BE2C (cell line): ENCODE measurements around the gene NTMT1.

Source experiments
- DNase-seq: peaks from one replicate; pipeline ENCODE4 v3.0.0-alpha.2; 2020
- H3K27me3 ChIP-seq: fragments of 250-450 bp; sonication (Bioruptor Pico); 2 replicates; pipeline ENCODE4 v1.5.1; 2020; ENCODE audit warnings: mild to moderate bottlenecking
- H3K36me3 ChIP-seq: fragments of 250-450 bp; sonication (Bioruptor Pico); 2 replicates; pipeline ENCODE4 v1.5.1; 2020; ENCODE audit warnings: mild to moderate bottlenecking
- H3K4me1 ChIP-seq: fragments of 250-450 bp; sonication (Bioruptor Pico); 2 replicates; pipeline ENCODE4 v1.5.1; 2020
- H3K4me3 ChIP-seq: 2 replicates; pipeline ENCODE4 v1.5.1; 2011; ENCODE audit warnings: low read depth, low read length
- H3K9me3 ChIP-seq: fragments of 250-450 bp; sonication (Bioruptor Pico); 2 replicates; pipeline ENCODE4 v1.5.1; 2020
- TF ChIP-seq, protein P1 (sequence below): IDR thresholded peaks from 2 replicates; pipeline ENCODE4 v1.5.1; 2012; ENCODE audit warnings: mild to moderate bottlenecking, low read depth, low read length

Gene NTMT1

DNA sequence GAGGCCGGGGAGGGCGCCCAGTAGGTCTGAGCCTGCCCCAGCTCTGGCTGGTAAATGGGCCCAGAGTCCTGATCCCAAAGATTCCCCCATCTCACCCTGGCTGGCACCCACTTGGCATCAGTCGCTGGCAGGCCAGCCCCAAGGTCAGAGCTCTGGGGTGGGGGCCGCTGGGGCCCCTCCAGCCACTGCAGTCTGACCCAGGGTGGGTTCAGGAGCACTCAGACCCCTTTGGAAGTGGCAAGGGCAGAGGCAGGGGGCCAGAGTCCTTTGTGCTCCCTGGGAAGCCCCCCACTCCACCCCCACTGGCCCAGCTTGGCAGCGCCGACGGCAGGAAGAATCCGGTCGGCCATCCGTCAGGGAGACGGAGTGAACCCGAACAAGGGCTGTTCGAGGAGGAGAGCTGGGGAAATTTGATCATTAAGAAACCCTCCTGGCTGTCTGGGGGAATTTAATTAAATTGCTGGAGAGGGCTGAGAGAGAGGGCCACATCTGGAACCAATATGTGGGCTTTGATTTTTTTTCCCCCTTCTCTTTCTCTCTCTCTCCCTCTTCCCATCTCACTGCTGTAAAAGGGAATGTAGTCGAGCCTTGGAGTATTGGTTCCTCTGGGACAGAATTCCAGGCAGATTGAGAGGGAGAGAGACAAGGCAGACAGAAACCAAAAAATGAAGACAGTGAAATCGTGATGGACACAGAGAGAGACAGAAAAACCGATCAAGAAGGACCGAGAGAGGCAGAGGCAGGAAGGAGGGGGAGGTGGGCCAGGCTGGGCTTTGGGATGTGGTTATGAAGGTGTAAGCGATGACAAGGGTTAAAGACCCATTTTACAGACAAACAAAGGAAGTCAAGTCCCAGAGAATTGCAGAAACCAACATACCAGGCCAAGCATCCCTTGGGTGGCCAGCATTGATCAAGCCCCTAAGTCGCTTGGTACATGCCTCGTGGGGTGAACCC lies 24.0 kb downstream of the NTMT1 start:
- no peaks in the 10 kb centered on the region for H3K36me3 ChIP-seq
- no peaks in the 10 kb centered on the region for H3K27me3 ChIP-seq
- no peaks in the 10 kb centered on the region for H3K9me3 ChIP-seq
- H3K4me1 ChIP-seq, result peaks cover 6% of the 10 kb centered on the region; the same call in 1 of the 2 replicates
- no peak for DNase-seq
- no peak overlapping the region for H3K4me3 ChIP-seq
- TF ChIP-seq, protein P1, sequence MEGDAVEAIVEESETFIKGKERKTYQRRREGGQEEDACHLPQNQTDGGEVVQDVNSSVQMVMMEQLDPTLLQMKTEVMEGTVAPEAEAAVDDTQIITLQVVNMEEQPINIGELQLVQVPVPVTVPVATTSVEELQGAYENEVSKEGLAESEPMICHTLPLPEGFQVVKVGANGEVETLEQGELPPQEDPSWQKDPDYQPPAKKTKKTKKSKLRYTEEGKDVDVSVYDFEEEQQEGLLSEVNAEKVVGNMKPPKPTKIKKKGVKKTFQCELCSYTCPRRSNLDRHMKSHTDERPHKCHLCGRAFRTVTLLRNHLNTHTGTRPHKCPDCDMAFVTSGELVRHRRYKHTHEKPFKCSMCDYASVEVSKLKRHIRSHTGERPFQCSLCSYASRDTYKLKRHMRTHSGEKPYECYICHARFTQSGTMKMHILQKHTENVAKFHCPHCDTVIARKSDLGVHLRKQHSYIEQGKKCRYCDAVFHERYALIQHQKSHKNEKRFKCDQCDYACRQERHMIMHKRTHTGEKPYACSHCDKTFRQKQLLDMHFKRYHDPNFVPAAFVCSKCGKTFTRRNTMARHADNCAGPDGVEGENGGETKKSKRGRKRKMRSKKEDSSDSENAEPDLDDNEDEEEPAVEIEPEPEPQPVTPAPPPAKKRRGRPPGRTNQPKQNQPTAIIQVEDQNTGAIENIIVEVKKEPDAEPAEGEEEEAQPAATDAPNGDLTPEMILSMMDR, result no peak

DNA sequence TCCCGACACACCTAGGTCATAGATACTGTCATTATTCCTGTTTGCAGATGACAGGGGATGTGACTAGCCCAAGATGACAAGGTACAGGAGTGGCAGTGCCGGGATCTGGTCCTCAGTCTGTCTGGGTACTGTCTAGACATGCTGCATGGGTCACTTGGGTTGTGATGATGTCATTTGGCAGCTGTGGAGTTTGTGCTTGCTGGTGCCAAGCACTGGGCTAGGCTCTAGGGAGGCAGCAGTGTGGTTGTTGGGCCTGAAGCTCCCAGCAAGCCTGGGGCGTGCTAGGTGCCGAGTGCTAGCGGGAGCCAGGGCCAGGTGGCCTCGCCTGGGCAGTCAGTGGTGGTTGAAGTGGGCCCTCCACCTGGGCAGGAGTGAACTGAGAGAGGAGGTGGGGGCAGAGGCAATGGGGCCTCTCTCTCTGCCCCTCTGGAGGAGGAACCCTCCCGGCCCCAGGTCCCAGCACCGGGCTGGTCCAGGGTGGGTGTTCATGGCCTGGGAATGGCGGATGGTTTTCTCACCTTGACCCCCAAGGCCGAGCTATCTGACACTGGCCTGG lies 24.8 kb downstream of the NTMT1 start:
- no peaks in the 10 kb centered on the region for H3K36me3 ChIP-seq
- no peak for DNase-seq
- no peaks in the 10 kb centered on the region for H3K27me3 ChIP-seq
- TF ChIP-seq, protein P1, result no peak
- H3K4me1 ChIP-seq, result peaks cover 6% of the 10 kb centered on the region; the same call in 1 of the 2 replicates
- H3K9me3 ChIP-seq, result no peaks in the 10 kb centered on the region
- H3K4me3 ChIP-seq, result no peak overlapping the region

DNA sequence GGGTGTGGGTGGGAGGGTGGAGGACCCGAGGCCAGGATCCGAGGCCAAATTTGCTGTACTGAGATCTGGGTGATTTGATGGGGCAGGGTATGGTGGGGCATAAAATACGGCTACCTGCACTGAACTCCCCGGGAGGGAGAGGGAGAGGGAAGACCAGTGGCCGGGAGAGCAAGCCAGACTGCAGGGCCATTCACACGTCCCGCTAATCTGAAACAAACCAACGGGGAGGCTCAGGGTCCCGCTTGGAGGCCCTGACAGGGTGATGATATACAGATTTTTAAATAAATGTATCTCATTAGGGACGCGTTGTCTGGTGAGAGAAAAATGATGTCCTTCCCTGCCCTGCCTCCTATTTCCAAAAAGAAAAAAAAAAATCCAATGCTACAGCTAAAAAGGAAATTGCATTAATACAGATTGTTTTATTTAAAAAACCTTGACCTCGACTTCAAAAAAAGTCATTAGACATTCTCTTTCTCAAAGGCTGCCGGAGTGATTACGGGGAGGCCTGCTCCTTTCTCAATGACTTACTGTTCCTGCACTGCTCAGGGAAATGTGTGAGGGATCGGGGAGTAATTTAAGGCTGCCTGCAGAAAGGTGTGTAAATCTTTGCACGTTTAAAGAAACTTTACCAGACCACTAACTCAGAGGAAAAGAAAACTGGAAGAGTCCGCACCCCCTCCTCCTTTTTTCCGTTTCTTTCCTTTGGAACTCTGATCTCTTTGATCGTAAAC lies 28.0 kb downstream of the NTMT1 start:
- no peak overlapping the region for H3K4me3 ChIP-seq
- no peak for DNase-seq
- no peaks in the 10 kb centered on the region for H3K27me3 ChIP-seq
- no peaks in the 10 kb centered on the region for H3K36me3 ChIP-seq
- H3K4me1 ChIP-seq, result peaks cover 6% of the 10 kb centered on the region; the same call in 1 of the 2 replicates
- no peaks in the 10 kb centered on the region for H3K9me3 ChIP-seq
- TF ChIP-seq, protein P1, result no peak

DNA sequence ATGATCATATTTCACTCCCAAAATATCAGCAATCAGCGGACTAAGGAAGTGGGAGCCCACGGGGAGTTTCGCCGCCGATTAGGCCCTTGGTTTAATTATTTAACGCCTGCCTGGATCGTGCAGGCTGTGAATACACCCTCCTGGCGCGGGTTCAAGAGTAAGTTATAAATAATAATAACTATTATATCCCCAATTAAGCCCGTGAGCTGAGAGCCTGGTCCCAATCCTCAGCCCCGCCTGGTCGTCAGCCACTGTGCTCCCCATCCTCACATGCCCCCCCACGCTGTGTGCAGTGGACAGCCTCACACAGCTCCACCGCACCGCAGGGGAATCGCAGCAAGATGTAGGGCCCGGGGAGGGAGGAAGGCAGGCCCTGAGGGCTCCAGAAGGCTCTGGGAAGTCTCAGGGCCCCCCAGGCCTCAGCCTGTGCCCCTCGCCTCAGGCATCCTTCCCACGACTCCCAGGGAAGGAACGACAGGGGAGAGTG lies 28.6 kb downstream of the NTMT1 start:
- no peak for DNase-seq
- H3K36me3 ChIP-seq, result no peaks in the 10 kb centered on the region
- no peaks in the 10 kb centered on the region for H3K27me3 ChIP-seq
- H3K4me1 ChIP-seq, result peaks cover 3% of the 10 kb centered on the region; the same call in 1 of the 2 replicates
- no peaks in the 10 kb centered on the region for H3K9me3 ChIP-seq
- TF ChIP-seq, protein P1, result no peak
- no peak overlapping the region for H3K4me3 ChIP-seq

DNA sequence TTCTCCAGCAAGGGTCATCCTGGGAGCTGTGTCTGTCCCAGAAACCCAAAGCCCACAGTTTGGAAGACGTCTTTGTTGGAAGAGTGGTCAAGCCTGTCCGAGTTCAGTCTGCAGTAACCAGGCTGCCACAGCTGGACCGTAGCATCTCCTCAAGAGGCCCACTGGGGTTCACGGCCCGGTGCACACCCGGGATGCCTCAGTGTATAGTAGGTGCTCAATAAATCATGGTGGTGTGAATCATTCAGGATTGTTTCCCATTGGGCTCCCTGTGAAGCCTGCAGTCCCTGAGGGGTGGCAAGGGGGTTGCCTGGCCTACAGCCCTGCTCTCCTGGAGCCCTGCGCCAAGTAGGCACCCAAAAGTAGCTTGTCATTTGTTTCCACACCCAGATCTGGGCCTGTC lies 29.2 kb downstream of the NTMT1 start:
- Histone ChIP-seq H3K36me3 (no peaks in the 10 kb centered on the region), H3K4me1 (no peaks in the 10 kb centered on the region), H3K4me3 (no peak overlapping the region), H3K27me3 (no peaks in the 10 kb centered on the region), H3K9me3 (no peaks in the 10 kb centered on the region)
- DNase-seq, result no peak
- TF ChIP-seq, protein P1, result no peak
